Thyroid gland (tissue), 4 donors: ENCODE data around the gene CLASP1. TPM values are rescaled to one million over a fixed set of nuclear protein-coding genes. Genes with fewer than 3 reads are reported as not detected.

Experiments
- DNase-seq, 2 donors: peaks; one replicate each; pipeline ENCODE4 v3.0.0-alpha.2; 2019
- H3K27ac ChIP-seq, 3 donors: fragments of 200-600 bp; sonication (generic); 1 replicate in 2 of 3; 2 replicates in 1 of 3; pipeline ENCODE4 v1.5.1; 2016 to 2019; ENCODE audit warnings: mild to moderate bottlenecking in 1 of 3, moderate library complexity in 1 of 3
- H3K27me3 ChIP-seq: fragments of 200-600 bp; sonication (generic); one replicate; pipeline ENCODE4 v1.5.1; 2019
- H3K36me3 ChIP-seq, 2 donors: fragments of 200-600 bp; sonication (generic); one replicate each; pipeline ENCODE4 v1.5.1; 2016 to 2019
- H3K4me1 ChIP-seq, 2 donors: fragments of 200-600 bp; sonication (generic); one replicate each; pipeline ENCODE4 v1.5.1; 2017 to 2019
- H3K4me3 ChIP-seq, 3 donors: fragments of 200-600 bp; sonication (generic); replicated peaks in 1 of 3; 1 replicate in 2 of 3; 2 replicates in 1 of 3; pipeline ENCODE4 v1.5.1; 2016; ENCODE audit warnings: mild to moderate bottlenecking in 1 of 3
- H3K9me3 ChIP-seq: fragments of 200-600 bp; sonication (generic); one replicate; pipeline ENCODE4 v1.5.1; 2017
- CTCF ChIP-seq, 6 experiments: fragments of 200-600 bp in 3 of 6; fragments of 450-650 bp in 3 of 6; sonication (generic) in 3 of 6; IDR thresholded peaks; one replicate each; pipeline ENCODE4 v1.5.1; 2016 to 2019; ENCODE audit warnings: antibody characterized with exemption in 6 of 6, mild to moderate bottlenecking in 2 of 6, inconsistent platforms in 1 of 6, moderate library complexity in 1 of 6
- POLR2A ChIP-seq, 2 donors: fragments of 450-650 bp; IDR thresholded peaks; one replicate each; pipeline ENCODE4 v1.6.1; 2017; ENCODE audit warnings: antibody characterized with exemption in 2 of 2, mild to moderate bottlenecking in 2 of 2, moderate library complexity in 1 of 2
- WGBS, 2 donors: methylation state at CpG; one replicate each; pipeline ENCODE4 v1.1.5; 2017; 5-methylcytosine and 5-hydroxymethylcytosine counted together
- intact Hi-C: fragments of 100-400 bp; cut with DNase I; formaldehyde crosslinking; loops from one replicate; pipeline ENCODE4 v1.15.1; 2023
- total RNA-seq, 4 donors: library from RNA; depleted of rRNA; stranded (reverse); fragments of >200 nt; gene quantifications; one replicate each; pipeline ENCODE4 v1.2.3, GENCODE V29; 2016

CLASP1 gene
- total RNA-seq, result 100 to 1,000 TPM in 2 of 4 donors, 10 to 100 TPM in 2; 69.3 to 110 (median 98.3) TPM

- no peaks in the 10 kb centered on the region for H3K27me3 ChIP-seq
- H3K9me3 ChIP-seq, result no peaks in the 10 kb centered on the region
- TF ChIP-seq CTCF (IDR thresholded peaks at IDR 0.05) (no peak), POLR2A (IDR thresholded peaks at IDR 0.05) (peak in 1 of 2 donors; percentile 73)
- peak within 1 kb of the TSS; percentile 68 to 98 (median 87) for H3K4me3 ChIP-seq
- 0% methylated on average over 23 to 26 of the region's 36 CpGs for WGBS, 2 donors
- intact Hi-C loops, result no loop called here
- DNase-seq, result peak in 1 of 2 donors; percentile 65
- peak within 1 kb of the TSS; percentile 94 to 97 (median 96) for H3K27ac ChIP-seq
- peaks cover 44 to 49% of the 10 kb centered on the region in 2 donors for H3K4me1 ChIP-seq
- H3K36me3 ChIP-seq, result no peaks in the 10 kb centered on the region
Measured at GRCh38 chr2:121649149-121649595, at the start of gene CLASP1. TSS of gene CLASP1 (minus strand) at chr2:121649462. CDS start at chr2:121605895, 43,567 bp downstream.

GRCh38 chr2:121698318-121698930 is 49.2 kb upstream of the CLASP1 start:
- H3K4me3 ChIP-seq, result no peak overlapping the region
- peaks cover 5 to 11% of the 10 kb centered on the region in 2 donors for H3K4me1 ChIP-seq
- H3K36me3 ChIP-seq, result no peaks in the 10 kb centered on the region
- H3K27ac ChIP-seq, result no peak overlapping the region
- intact Hi-C loops, result no loop called here
- 85 to 86% methylated on average over 11 of the region's 11 CpGs for WGBS, 2 donors
- no peaks in the 10 kb centered on the region for H3K9me3 ChIP-seq
- H3K27me3 ChIP-seq, result no peaks in the 10 kb centered on the region
- no peak for DNase-seq
- TF ChIP-seq POLR2A (IDR thresholded peaks at IDR 0.05) (no peak), CTCF (IDR thresholded peaks at IDR 0.05) (no peak)

GRCh38 chr2:121697108-121697631 is 47.9 kb upstream of the CLASP1 start:
- Histone ChIP-seq H3K4me1 (peaks cover 5 to 11% of the 10 kb centered on the region in 2 donors), H3K9me3 (no peaks in the 10 kb centered on the region), H3K27ac (peak overlapping the region; percentile 46 to 74 (median 67)), H3K27me3 (no peaks in the 10 kb centered on the region), H3K4me3 (no peak overlapping the region), H3K36me3 (no peaks in the 10 kb centered on the region)
- intact Hi-C loops, result no loop called here
- peak; percentile 41 to 52 for DNase-seq
- 22 to 25% methylated on average over 4 of the region's 4 CpGs for WGBS, 2 donors
- TF ChIP-seq POLR2A (IDR thresholded peaks at IDR 0.05) (no peak), CTCF (IDR thresholded peaks at IDR 0.05) (no peak)

- 71 to 83% methylated on average over 6 to 7 of the region's 7 CpGs for WGBS, 2 donors
- no peak for TF ChIP-seq POLR2A (IDR thresholded peaks at IDR 0.05)
- TF ChIP-seq CTCF (IDR thresholded peaks at IDR 0.05), result no peak
- H3K9me3 ChIP-seq, result no peaks in the 10 kb centered on the region
- no peaks in the 10 kb centered on the region for H3K36me3 ChIP-seq
- H3K27me3 ChIP-seq, result no peaks in the 10 kb centered on the region
- H3K4me3 ChIP-seq, result no peak overlapping the region
- H3K27ac ChIP-seq, result peak overlapping the region; percentile 46 to 74 (median 67)
- H3K4me1 ChIP-seq, result peaks cover 5 to 11% of the 10 kb centered on the region in 2 donors
- no peak for DNase-seq
- intact Hi-C loops, result no loop called here
Measured at GRCh38 chr2:121696410-121696930, 47.2 kb upstream of the CLASP1 start.

- Histone ChIP-seq H3K4me1 (peaks cover 5 to 11% of the 10 kb centered on the region in 2 donors), H3K4me3 (no peak overlapping the region), H3K27ac (no peak overlapping the region), H3K36me3 (no peaks in the 10 kb centered on the region), H3K9me3 (no peaks in the 10 kb centered on the region), H3K27me3 (no peaks in the 10 kb centered on the region)
- WGBS, 2 donors, result 82 to 85% methylated on average over 2 of the region's 2 CpGs
- TF ChIP-seq CTCF (IDR thresholded peaks at IDR 0.05), result no peak
- TF ChIP-seq POLR2A (IDR thresholded peaks at IDR 0.05), result no peak
- intact Hi-C loops, result no loop called here
- DNase-seq, result no peak
Measured at GRCh38 chr2:121695171-121695451, 45.8 kb upstream of the CLASP1 start.
